ENCODE data around the gene MBD5.

DNA sequence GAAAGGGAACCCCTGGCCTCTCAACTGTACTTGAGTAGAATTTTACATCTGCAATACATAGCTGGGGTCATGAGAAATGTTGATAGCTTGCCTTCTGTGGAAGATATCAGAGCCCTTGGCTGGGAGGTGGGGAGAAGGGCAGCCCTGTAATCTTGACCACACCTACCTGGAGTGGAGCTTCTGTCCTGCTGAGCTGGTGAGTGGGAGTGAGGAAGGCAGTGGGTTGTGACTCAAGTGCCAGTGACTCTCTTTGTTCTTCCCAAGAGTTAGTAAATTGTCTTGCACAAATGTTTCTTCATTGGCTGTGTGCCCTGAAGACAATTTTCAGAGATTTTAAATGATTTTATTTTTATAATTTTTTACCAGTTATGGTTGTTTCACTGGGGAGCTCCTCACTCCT is 277.3 kb downstream of the MBD5 start:
- TF ChIP-seq, protein P1, sequence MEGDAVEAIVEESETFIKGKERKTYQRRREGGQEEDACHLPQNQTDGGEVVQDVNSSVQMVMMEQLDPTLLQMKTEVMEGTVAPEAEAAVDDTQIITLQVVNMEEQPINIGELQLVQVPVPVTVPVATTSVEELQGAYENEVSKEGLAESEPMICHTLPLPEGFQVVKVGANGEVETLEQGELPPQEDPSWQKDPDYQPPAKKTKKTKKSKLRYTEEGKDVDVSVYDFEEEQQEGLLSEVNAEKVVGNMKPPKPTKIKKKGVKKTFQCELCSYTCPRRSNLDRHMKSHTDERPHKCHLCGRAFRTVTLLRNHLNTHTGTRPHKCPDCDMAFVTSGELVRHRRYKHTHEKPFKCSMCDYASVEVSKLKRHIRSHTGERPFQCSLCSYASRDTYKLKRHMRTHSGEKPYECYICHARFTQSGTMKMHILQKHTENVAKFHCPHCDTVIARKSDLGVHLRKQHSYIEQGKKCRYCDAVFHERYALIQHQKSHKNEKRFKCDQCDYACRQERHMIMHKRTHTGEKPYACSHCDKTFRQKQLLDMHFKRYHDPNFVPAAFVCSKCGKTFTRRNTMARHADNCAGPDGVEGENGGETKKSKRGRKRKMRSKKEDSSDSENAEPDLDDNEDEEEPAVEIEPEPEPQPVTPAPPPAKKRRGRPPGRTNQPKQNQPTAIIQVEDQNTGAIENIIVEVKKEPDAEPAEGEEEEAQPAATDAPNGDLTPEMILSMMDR (IDR thresholded peaks at IDR 0.05): no peak
- no peak for TF ChIP-seq POLR2A (IDR thresholded peaks at IDR 0.05)
